ENCODE measurements around the gene MTMR10. TPM values are rescaled to one million over a fixed set of nuclear protein-coding genes. Genes with fewer than 3 reads are reported as not detected.

The MTMR10 gene
- total and polyA plus RNA-seq, 9 donors = 14.1 to 35.8 (median 23.4) TPM

- no peak for TF ChIP-seq POLR2A (IDR thresholded peaks at IDR 0.05)
- TF ChIP-seq, protein P1, sequence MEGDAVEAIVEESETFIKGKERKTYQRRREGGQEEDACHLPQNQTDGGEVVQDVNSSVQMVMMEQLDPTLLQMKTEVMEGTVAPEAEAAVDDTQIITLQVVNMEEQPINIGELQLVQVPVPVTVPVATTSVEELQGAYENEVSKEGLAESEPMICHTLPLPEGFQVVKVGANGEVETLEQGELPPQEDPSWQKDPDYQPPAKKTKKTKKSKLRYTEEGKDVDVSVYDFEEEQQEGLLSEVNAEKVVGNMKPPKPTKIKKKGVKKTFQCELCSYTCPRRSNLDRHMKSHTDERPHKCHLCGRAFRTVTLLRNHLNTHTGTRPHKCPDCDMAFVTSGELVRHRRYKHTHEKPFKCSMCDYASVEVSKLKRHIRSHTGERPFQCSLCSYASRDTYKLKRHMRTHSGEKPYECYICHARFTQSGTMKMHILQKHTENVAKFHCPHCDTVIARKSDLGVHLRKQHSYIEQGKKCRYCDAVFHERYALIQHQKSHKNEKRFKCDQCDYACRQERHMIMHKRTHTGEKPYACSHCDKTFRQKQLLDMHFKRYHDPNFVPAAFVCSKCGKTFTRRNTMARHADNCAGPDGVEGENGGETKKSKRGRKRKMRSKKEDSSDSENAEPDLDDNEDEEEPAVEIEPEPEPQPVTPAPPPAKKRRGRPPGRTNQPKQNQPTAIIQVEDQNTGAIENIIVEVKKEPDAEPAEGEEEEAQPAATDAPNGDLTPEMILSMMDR (IDR thresholded peaks at IDR 0.05) = no peak
- TF ChIP-seq EP300 (IDR thresholded peaks at IDR 0.05) = no peak
- WGBS, 3 donors = 93 to 94% (median 93%) methylated on average over 33 of the region's 33 CpGs
- H3K27ac ChIP-seq = no peak overlapping the region
- no peak overlapping the region for H3K4me3 ChIP-seq
- no peaks in the 10 kb centered on the region for H3K9me3 ChIP-seq
- H3K27me3 ChIP-seq = no peaks in the 10 kb centered on the region
- intact Hi-C loops (cut with DNase I) = no loop called here
- H3K4me1 ChIP-seq (ENCODE audit: insufficient read depth) = no peaks in the 10 kb centered on the region
- no peaks in the 10 kb centered on the region for H3K36me3 ChIP-seq
- no peak for DNase-seq
Measured at GRCh38 chr15:30895461-30896210, 95.8 kb downstream of the MTMR10 start.

DNA sequence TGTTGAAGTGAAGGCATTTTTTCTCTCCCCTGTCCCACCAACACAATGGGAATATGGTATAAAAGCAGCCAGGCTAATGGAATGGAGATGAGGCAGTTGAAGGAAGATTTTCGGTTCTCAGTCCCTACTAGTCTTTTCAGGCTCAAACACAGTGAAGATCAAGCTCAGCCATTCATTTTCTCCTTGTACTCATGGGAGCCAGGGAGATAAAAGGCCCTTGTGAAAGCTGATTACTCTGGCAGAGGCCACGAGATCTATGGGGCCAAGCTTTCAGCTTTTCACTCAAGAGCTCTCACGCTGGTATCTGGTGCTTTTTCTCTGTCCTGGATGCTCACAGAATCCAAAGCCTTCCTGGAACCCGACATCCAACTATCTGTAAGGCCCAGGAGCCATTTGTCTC is 102.2 kb downstream of the MTMR10 start:
- Histone ChIP-seq H3K36me3 (no peaks in the 10 kb centered on the region), H3K9me3 (no peaks in the 10 kb centered on the region), H3K27me3 (no peaks in the 10 kb centered on the region), H3K27ac (no peak overlapping the region), H3K4me3 (no peak overlapping the region), H3K4me1 (ENCODE audit: insufficient read depth) (no peaks in the 10 kb centered on the region)
- DNase-seq = no peak
- TF ChIP-seq POLR2A (IDR thresholded peaks at IDR 0.05) (no peak), EP300 (IDR thresholded peaks at IDR 0.05) (no peak)
- TF ChIP-seq, protein P1 (IDR thresholded peaks at IDR 0.05) = no peak
- 61 to 81% (median 66%) methylated on average over 4 of the region's 4 CpGs for WGBS, 3 donors
- intact Hi-C loops (cut with DNase I) = no loop called here

Small RNA genes lying within 50 kb of the gene (small RNA-seq; reads per million reads assigned to genes)
- not detected for gene RNU6-466P

Other genes starting within 250 kb of the MTMR10 start
- 10 to 100 TPM; 10.1 to 24.1 (median 19.0) TPM for gene FAN1, start 87.7 kb downstream of the MTMR10 start, total RNA-seq
- gene FAN1, start 87.7 kb downstream of the MTMR10 start, polyA plus RNA-seq = 10 to 100 TPM; 12.7 to 17.9 TPM
- gene TRPM1, start 110.1 kb upstream of the MTMR10 start, total RNA-seq = not detected
- gene TRPM1, start 110.1 kb upstream of the MTMR10 start, polyA plus RNA-seq = under 1 TPM in 1 of 2 donors, not detected in 1; 0.12 TPM

Data from ovary (tissue), 9 donors.